ENCODE data around the gene SNED1.

GRCh38 chr2:241003830-241004564, 5.6 kb downstream of the SNED1 start:
- TF ChIP-seq CTCF (conservative IDR thresholded peaks at IDR 0.05) (no peak), EZH2 (IDR thresholded peaks at IDR 0.05; ENCODE audit: low read depth) (no peak)

All from PC-9 (cell line).